Fibroblast of the aortic adventitia (primary cell): ENCODE measurements around the gene HMCES. TPM values are rescaled to one million over a fixed set of nuclear protein-coding genes. Genes with fewer than 3 reads are reported as not detected.

Experiments used
- DNase-seq: peaks from one replicate; pipeline ENCODE4 v3.0.0-alpha.2; 2010; ENCODE audit warnings: low read depth
- H3K4me3 ChIP-seq: 2 replicates; pipeline ENCODE4 v1.5.1; 2011; ENCODE audit warnings: low read depth, mild to moderate bottlenecking, control low read depth, low read length, moderate library complexity
- CTCF ChIP-seq: IDR thresholded peaks from 2 replicates; pipeline ENCODE4 v1.5.1; 2011; ENCODE audit warnings: mild to moderate bottlenecking, low read length, control low read depth, inconsistent platforms; ENCODE audit not compliant: insufficient read depth
- total RNA-seq: library from RNA; depleted of rRNA; stranded (reverse); fragments of >200 nt; gene quantifications from 2 replicates; pipeline ENCODE4 v1.2.3, GENCODE V29; 2012; ENCODE audit warnings: low replicate concordance

HMCES gene
- total RNA-seq, 1 donor, result 11.1 TPM

- DNase-seq, result no peak
- no peak for TF ChIP-seq CTCF
- no peak overlapping the region for H3K4me3 ChIP-seq
These were observed 10.3 kb upstream of the HMCES start for GRCh38 chr3:129268396-129268795.

- DNase-seq, result no peak
- no peak overlapping the region for H3K4me3 ChIP-seq
- TF ChIP-seq CTCF, result no peak
These were observed 7.0 kb upstream of the HMCES start for GRCh38 chr3:129271674-129272073.

- no peak for DNase-seq
- no peak for TF ChIP-seq CTCF
- H3K4me3 ChIP-seq, result no peak overlapping the region
These were observed 2.3 kb upstream of the HMCES start for GRCh38 chr3:129276385-129276784.

GRCh38 chr3:129277829-129278271, 820 bp upstream of the HMCES start:
- no peak for TF ChIP-seq CTCF
- H3K4me3 ChIP-seq, result no peak overlapping the region
- peak; percentile 36 for DNase-seq

GRCh38 chr3:129278966-129279906, 566 bp downstream of the HMCES start:
- no peak for TF ChIP-seq CTCF
- peak; percentile 53 for DNase-seq
- peak overlapping the region; percentile 87 for H3K4me3 ChIP-seq

GRCh38 chr3:129280183-129280582, 1.5 kb downstream of the HMCES start:
- no peak for DNase-seq
- H3K4me3 ChIP-seq, result no peak overlapping the region
- no peak for TF ChIP-seq CTCF
